ENCODE results near the gene C14orf180. TPM values are rescaled to one million over a fixed set of nuclear protein-coding genes. Genes with fewer than 3 reads are reported as not detected.

The C14orf180 gene
- total RNA-seq, 1 donor from 2014 or later, result 1.7 TPM

- intact Hi-C loops (cut with DNase I), result loop anchor here (5.0 kb wide), 1 partner anchor 502 kb away; the partner anchor contains the start of gene KIF26A
- no peaks in the 10 kb centered on the region for H3K27me3 ChIP-seq
- no peaks in the 10 kb centered on the region for H3K4me1 ChIP-seq
- H3K9me3 ChIP-seq, result no peaks in the 10 kb centered on the region
- H3K36me3 ChIP-seq, result no peaks in the 10 kb centered on the region
- DNase-seq (ENCODE audit: extremely low spot score in 2 of 2), result no peak
- no peak overlapping the region for H3K27ac ChIP-seq
- TF ChIP-seq POLR2AphosphoS5 (IDR thresholded peaks at IDR 0.05; ENCODE audit: insufficient read depth in 1 of 2, low read depth in 1 of 2), result no peak
- no peak for TF ChIP-seq POLR2A (IDR thresholded peaks at IDR 0.05)
- TF ChIP-seq CTCF (IDR thresholded peaks at IDR 0.05), result no peak
- H3K4me3 ChIP-seq, result no peak overlapping the region
Measured at GRCh38 chr14:104638927-104639450, 59.4 kb downstream of the C14orf180 start.

GRCh38 chr14:104639471-104639870 lies 59.9 kb downstream of the C14orf180 start:
- TF ChIP-seq POLR2AphosphoS5 (IDR thresholded peaks at IDR 0.05; ENCODE audit: insufficient read depth in 1 of 2, low read depth in 1 of 2) (no peak), POLR2A (IDR thresholded peaks at IDR 0.05) (no peak), CTCF (IDR thresholded peaks at IDR 0.05) (no peak)
- intact Hi-C loops (cut with DNase I), result loop anchor here (5.0 kb wide), 1 partner anchor 502 kb away; the partner anchor contains the start of gene KIF26A
- no peak overlapping the region for H3K4me3 ChIP-seq
- H3K27ac ChIP-seq, result no peak overlapping the region
- H3K4me1 ChIP-seq, result no peaks in the 10 kb centered on the region
- H3K9me3 ChIP-seq, result no peaks in the 10 kb centered on the region
- H3K27me3 ChIP-seq, result no peaks in the 10 kb centered on the region
- no peak for DNase-seq (ENCODE audit: extremely low spot score in 2 of 2)
- H3K36me3 ChIP-seq, result no peaks in the 10 kb centered on the region

Other genes starting within 250 kb of the C14orf180 start
- gene TMEM179, start 25.0 kb downstream of the C14orf180 start, total RNA-seq, result 7.9 TPM
- gene INF2, start 109.9 kb downstream of the C14orf180 start, total RNA-seq, result 49.1 TPM
- 10.3 TPM for gene ADSS1, start 144.5 kb downstream of the C14orf180 start, total RNA-seq
- 284 TPM for gene SIVA1, start 173.4 kb downstream of the C14orf180 start, total RNA-seq
- 92.8 TPM for gene AKT1, start 216.0 kb downstream of the C14orf180 start, total RNA-seq
- 7.6 TPM for gene ZBTB42, start 221.3 kb downstream of the C14orf180 start, total RNA-seq